Parathyroid adenoma (tissue), 2 donors: ENCODE results near the gene NCBP2.

Source experiments
- H2AFZ ChIP-seq: fragments of 300-600 bp; sonication (generic); one replicate; pipeline ENCODE4 v1.7.0; 2017; ENCODE audit warnings: antibody characterized with exemption, mild to moderate bottlenecking
- H3K27ac ChIP-seq: fragments of 300-600 bp; sonication (generic); one replicate; pipeline ENCODE4 v1.7.0; 2017
- H3K27me3 ChIP-seq: fragments of 300-600 bp; sonication (generic); one replicate; pipeline ENCODE4 v1.7.0; 2017; ENCODE audit warnings: low read length; ENCODE audit not compliant: control insufficient read depth, insufficient read depth
- H3K36me3 ChIP-seq: fragments of 300-600 bp; sonication (generic); one replicate; pipeline ENCODE4 v1.7.0; 2017; ENCODE audit warnings: low read length; ENCODE audit not compliant: control insufficient read depth, insufficient read depth
- H3K4me1 ChIP-seq: fragments of 300-600 bp; sonication (generic); one replicate; pipeline ENCODE4 v1.7.0; 2017; ENCODE audit warnings: control low read depth
- H3K4me2 ChIP-seq: fragments of 300-600 bp; sonication (generic); one replicate; pipeline ENCODE4 v1.7.0; 2017; ENCODE audit warnings: low read length
- H3K4me3 ChIP-seq: fragments of 300-600 bp; sonication (generic); one replicate; pipeline ENCODE4 v1.7.0; 2017; ENCODE audit warnings: low read depth, low read length
- H3K79me2 ChIP-seq: fragments of 300-600 bp; sonication (generic); one replicate; pipeline ENCODE4 v1.7.0; 2017; ENCODE audit warnings: control low read depth
- H3K9ac ChIP-seq: fragments of 300-600 bp; sonication (generic); one replicate; pipeline ENCODE4 v1.7.0; 2017; ENCODE audit warnings: mild to moderate bottlenecking
- H3K9me3 ChIP-seq: fragments of 300-600 bp; sonication (generic); one replicate; pipeline ENCODE4 v1.7.0; 2017; ENCODE audit warnings: low read length; ENCODE audit not compliant: control insufficient read depth
- CTCF ChIP-seq: fragments of 300-600 bp; sonication (generic); IDR thresholded peaks from one replicate; pipeline ENCODE4 v1.7.0; 2017; ENCODE audit warnings: antibody characterized with exemption, mild to moderate bottlenecking
- donor health status: primary hyperparathyroidism.

The NCBP2 gene

DNA sequence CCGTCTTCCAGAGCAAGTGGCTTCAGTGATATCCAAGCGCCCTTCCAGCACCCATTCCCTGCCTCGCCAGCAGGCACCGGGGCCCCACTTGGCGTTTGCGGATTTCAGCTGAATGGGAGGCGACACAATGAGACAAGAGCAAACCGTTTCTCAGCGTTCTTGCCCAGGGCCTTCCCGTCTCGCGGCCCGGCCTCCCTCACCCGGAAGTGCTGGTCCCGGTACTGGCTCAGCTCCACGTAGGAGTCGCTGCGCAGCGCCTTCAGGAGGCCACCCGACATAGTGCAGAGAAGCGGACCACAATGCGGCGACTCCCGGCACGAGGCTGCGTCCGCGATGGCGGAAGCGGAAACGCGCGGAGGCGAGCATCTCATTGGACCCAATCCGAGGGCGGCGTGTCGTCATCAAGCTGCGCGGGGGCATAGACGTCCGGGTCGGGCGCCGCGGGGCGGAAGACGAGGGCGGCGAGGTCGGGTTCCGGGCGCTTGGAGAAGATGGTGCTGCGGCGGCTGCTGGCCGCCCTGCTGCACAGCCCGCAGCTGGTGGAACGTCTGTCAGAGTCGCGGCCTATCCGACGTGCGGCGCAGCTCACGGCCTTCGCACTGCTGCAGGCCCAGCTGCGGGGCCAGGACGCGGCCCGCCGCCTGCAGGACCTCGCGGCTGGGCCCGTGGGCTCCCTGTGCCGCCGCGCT, at the start of gene NCBP2:
Gene NCBP2, minus strand, starts transcription at position 303 of the 689 bp plus-strand sequence. Its CDS starts 25 bp downstream, at position 278.
- Histone ChIP-seq H3K27ac (peak within 1 kb of the TSS; percentile 90), H3K9ac (peak within 1 kb of the TSS; percentile 84), H3K9me3 (no peaks in the 10 kb centered on the region), H3K79me2 (peaks cover 16% of the 10 kb centered on the region), H3K4me2 (peak within 1 kb of the TSS; percentile 99), H3K27me3 (no peaks in the 10 kb centered on the region), H3K4me3 (peak within 1 kb of the TSS; percentile 91), H3K36me3 (no peaks in the 10 kb centered on the region), H2AFZ (peak within 1 kb of the TSS; percentile 80), H3K4me1 (peaks cover 7% of the 10 kb centered on the region)
- TF ChIP-seq CTCF: peak; percentile 72

DNA sequence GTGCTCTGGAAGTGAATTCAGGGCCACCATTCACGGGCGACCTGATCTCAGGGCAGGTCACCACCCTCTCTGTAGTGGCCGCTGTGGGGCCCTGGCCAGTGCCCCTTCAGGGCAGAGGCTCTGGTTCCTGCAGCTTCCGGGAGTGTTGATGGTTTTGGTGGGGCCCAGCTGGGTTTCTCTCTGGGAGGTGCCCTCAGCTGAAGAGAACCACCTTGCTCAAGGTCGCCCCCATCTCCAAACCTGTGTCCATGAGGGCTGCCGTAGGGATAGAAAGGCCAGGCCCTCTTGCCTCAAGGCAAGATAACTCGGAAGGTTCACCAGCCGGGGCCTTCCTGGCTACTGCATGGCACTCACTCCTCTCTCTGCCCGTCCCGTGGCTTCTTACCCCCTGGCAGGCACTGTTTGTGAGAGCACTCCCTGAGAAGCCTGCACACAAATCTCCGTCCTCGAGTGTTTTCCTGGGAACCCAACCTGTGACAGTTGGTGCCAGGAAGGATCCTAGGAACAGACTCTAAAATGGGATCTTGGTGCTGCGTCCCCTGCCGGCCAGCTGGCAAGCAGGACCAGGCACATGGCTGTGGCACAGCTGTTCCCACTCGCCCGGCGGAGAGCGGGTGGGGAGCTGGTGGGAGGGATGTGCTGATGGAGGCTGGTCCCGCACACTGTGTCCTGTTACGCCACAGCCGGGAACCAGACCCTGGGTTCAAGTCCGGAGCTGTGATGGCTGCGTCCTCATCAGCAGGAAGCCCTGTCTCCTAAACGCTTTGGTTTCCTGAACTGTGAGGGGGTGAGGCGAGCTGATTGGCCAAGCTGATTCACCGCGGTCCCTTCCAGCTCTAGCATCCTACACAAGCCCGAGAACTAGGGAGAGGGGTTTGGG, 49.5 kb upstream of the NCBP2 start:
- H3K9ac ChIP-seq: no peak overlapping the region
- no peaks in the 10 kb centered on the region for H3K79me2 ChIP-seq
- H3K4me1 ChIP-seq: peaks cover 13% of the 10 kb centered on the region
- no peaks in the 10 kb centered on the region for H3K27me3 ChIP-seq
- no peak overlapping the region for H3K4me3 ChIP-seq
- H3K4me2 ChIP-seq: no peak overlapping the region
- TF ChIP-seq CTCF: no peak
- no peak overlapping the region for H2AFZ ChIP-seq
- no peaks in the 10 kb centered on the region for H3K36me3 ChIP-seq
- no peak overlapping the region for H3K27ac ChIP-seq
- H3K9me3 ChIP-seq: no peaks in the 10 kb centered on the region

GRCh38 chr3:196990601-196991007, 48.3 kb upstream of the NCBP2 start:
- Histone ChIP-seq H3K27ac (no peak overlapping the region), H3K9ac (no peak overlapping the region), H3K4me1 (peaks cover 13% of the 10 kb centered on the region), H3K79me2 (no peaks in the 10 kb centered on the region), H3K9me3 (no peaks in the 10 kb centered on the region), H2AFZ (no peak overlapping the region), H3K4me2 (no peak overlapping the region), H3K27me3 (no peaks in the 10 kb centered on the region), H3K36me3 (no peaks in the 10 kb centered on the region), H3K4me3 (no peak overlapping the region)
- TF ChIP-seq CTCF: no peak

- no peak overlapping the region for H3K4me2 ChIP-seq
These were observed 47.5 kb upstream of the NCBP2 start for GRCh38 chr3:196989721-196990262.

More at GRCh38 chr3:196989721-196990262, 47.5 kb upstream of the NCBP2 start:
- no peak for TF ChIP-seq CTCF
- peaks cover 21% of the 10 kb centered on the region for H3K4me1 ChIP-seq
- H3K79me2 ChIP-seq: no peaks in the 10 kb centered on the region
- no peak overlapping the region for H3K27ac ChIP-seq
- no peak overlapping the region for H3K9ac ChIP-seq
- H3K27me3 ChIP-seq: no peaks in the 10 kb centered on the region
- no peak overlapping the region for H2AFZ ChIP-seq
- no peaks in the 10 kb centered on the region for H3K36me3 ChIP-seq
- no peaks in the 10 kb centered on the region for H3K9me3 ChIP-seq
- H3K4me3 ChIP-seq: no peak overlapping the region
